ENCODE results near the gene PLXDC2. TPM values are rescaled to one million over a fixed set of nuclear protein-coding genes. Genes with fewer than 3 reads are reported as not detected.

The PLXDC2 gene
- total and polyA plus RNA-seq, 8 donors: 2.1 to 57.2 (median 11.2) TPM

- Histone ChIP-seq H3K9me3 (peaks cover 0 to 44% (median 18%) of the 10 kb centered on the region in 4 donors), H3K4me3 (no peak overlapping the region), H3K27me3 (no peaks in the 10 kb centered on the region), H3K27ac (no peak overlapping the region), H3K4me1 (no peaks in the 10 kb centered on the region), H3K36me3 (no peaks in the 10 kb centered on the region)
- intact Hi-C loops (cut with DNase I; ENCODE audit: low total_unique reads): no loop called here
- WGBS, 5 donors: 76 to 82% (median 79%) methylated on average over 2 of the region's 2 CpGs
- no peak for DNase-seq
- TF ChIP-seq POLR2AphosphoS5 (IDR thresholded peaks at IDR 0.05): no peak
- TF ChIP-seq CTCF (IDR thresholded peaks at IDR 0.05): no peak
Observed at GRCh38 chr10:20132816-20133215, 316.6 kb downstream of the PLXDC2 start.

GRCh38 chr10:20133669-20134189 is 317.5 kb downstream of the PLXDC2 start:
- Histone ChIP-seq H3K36me3 (no peaks in the 10 kb centered on the region), H3K4me1 (no peaks in the 10 kb centered on the region), H3K9me3 (peaks cover 0 to 34% (median 18%) of the 10 kb centered on the region in 4 donors), H3K27me3 (no peaks in the 10 kb centered on the region), H3K27ac (no peak overlapping the region), H3K4me3 (no peak overlapping the region)
- intact Hi-C loops (cut with DNase I; ENCODE audit: low total_unique reads): no loop called here
- 79 to 95% (median 88%) methylated on average over 2 of the region's 2 CpGs for WGBS, 5 donors
- no peak for DNase-seq
- TF ChIP-seq POLR2A (IDR thresholded peaks at IDR 0.05): no peak
- TF ChIP-seq CTCF (IDR thresholded peaks at IDR 0.05): no peak

GRCh38 chr10:20142311-20142710 is 326.1 kb downstream of the PLXDC2 start:
- Histone ChIP-seq H3K36me3 (no peaks in the 10 kb centered on the region), H3K9me3 (no peaks in the 10 kb centered on the region), H3K27me3 (no peaks in the 10 kb centered on the region), H3K4me1 (no peaks in the 10 kb centered on the region), H3K27ac (no peak overlapping the region), H3K4me3 (no peak overlapping the region)
- no peak for DNase-seq
- intact Hi-C loops (cut with DNase I; ENCODE audit: low total_unique reads): no loop called here
- TF ChIP-seq POLR2AphosphoS5 (IDR thresholded peaks at IDR 0.05): no peak
- TF ChIP-seq EP300 (IDR thresholded peaks at IDR 0.05): no peak
- no peak for TF ChIP-seq CTCF (IDR thresholded peaks at IDR 0.05)
- no peak for TF ChIP-seq POLR2A (IDR thresholded peaks at IDR 0.05)

- Histone ChIP-seq H3K4me3 (no peak overlapping the region), H3K36me3 (no peaks in the 10 kb centered on the region), H3K9me3 (no peaks in the 10 kb centered on the region), H3K4me1 (no peaks in the 10 kb centered on the region), H3K27ac (no peak overlapping the region), H3K27me3 (no peaks in the 10 kb centered on the region)
- TF ChIP-seq POLR2A (IDR thresholded peaks at IDR 0.05) (no peak), EP300 (IDR thresholded peaks at IDR 0.05) (no peak), POLR2AphosphoS5 (IDR thresholded peaks at IDR 0.05) (no peak), CTCF (IDR thresholded peaks at IDR 0.05) (no peak)
- intact Hi-C loops (cut with DNase I; ENCODE audit: low total_unique reads): no loop called here
- WGBS, 5 donors: 65 to 86% (median 72%) methylated on average over 1 of the region's 1 CpG
- no peak for DNase-seq
Observed at GRCh38 chr10:20144268-20144667, 328.0 kb downstream of the PLXDC2 start.
